PFSK-1 (cell line): ENCODE data around the gene TMEM60.

Experiments used
- FOXP2 ChIP-seq: optimal IDR thresholded peaks from 2 replicates; pipeline ENCODE3; 2011; ENCODE audit warnings: borderline replicate concordance, control low read depth, inconsistent platforms; ENCODE audit not compliant: insufficient read depth; ENCODE audit errors: extremely low read length, extremely low read depth
- POLR2AphosphoS5 ChIP-seq: IDR thresholded peaks from 2 replicates; pipeline ENCODE4 v1.6.1; 2012; ENCODE audit warnings: low read depth, mild to moderate bottlenecking, control low read depth, low read length, moderate library complexity
- SIN3A ChIP-seq: IDR thresholded peaks from 2 replicates; pipeline ENCODE4 v1.6.1; 2012; ENCODE audit warnings: mild to moderate bottlenecking, low read length, moderate library complexity, borderline replicate concordance; ENCODE audit not compliant: insufficient read depth
- TAF1 ChIP-seq: IDR thresholded peaks from 2 replicates; pipeline ENCODE4 v1.6.1; 2012; ENCODE audit warnings: low read length, control low read depth, borderline replicate concordance; ENCODE audit not compliant: insufficient read depth
- TF ChIP-seq, protein P1 (sequence below), 2 experiments: IDR thresholded peaks; 2 replicates each; pipeline versions ENCODE4 v1.6.1 to v1.8.0; 2011 to 2012; ENCODE audit warnings: low read depth in 2 of 2, low read length in 2 of 2, control low read depth in 1 of 2, inconsistent platforms in 1 of 2, mild to moderate bottlenecking in 1 of 2, moderate library complexity in 1 of 2; ENCODE audit not compliant: insufficient read depth in 1 of 2

Gene TMEM60

DNA sequence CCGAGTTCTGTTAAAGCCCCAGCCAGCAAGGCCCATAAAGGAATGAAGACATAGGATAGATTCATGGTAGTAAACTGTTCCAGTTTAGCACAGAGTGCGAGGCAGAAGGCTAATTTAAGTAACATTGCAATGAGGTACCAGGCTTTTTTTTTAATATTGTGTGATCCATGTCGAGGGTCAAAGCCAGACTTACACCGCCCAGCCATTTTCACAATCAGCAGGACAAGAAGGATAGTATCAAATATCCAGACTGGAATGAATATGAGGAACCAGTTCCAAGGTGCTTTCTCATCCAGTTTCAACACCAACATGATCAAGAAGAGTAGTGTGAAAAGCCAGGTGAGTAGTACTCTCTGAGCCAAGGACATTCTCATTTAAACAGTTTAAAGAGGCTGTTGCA is 4.2 kb downstream of the TMEM60 start:
- TF ChIP-seq, protein P1, sequence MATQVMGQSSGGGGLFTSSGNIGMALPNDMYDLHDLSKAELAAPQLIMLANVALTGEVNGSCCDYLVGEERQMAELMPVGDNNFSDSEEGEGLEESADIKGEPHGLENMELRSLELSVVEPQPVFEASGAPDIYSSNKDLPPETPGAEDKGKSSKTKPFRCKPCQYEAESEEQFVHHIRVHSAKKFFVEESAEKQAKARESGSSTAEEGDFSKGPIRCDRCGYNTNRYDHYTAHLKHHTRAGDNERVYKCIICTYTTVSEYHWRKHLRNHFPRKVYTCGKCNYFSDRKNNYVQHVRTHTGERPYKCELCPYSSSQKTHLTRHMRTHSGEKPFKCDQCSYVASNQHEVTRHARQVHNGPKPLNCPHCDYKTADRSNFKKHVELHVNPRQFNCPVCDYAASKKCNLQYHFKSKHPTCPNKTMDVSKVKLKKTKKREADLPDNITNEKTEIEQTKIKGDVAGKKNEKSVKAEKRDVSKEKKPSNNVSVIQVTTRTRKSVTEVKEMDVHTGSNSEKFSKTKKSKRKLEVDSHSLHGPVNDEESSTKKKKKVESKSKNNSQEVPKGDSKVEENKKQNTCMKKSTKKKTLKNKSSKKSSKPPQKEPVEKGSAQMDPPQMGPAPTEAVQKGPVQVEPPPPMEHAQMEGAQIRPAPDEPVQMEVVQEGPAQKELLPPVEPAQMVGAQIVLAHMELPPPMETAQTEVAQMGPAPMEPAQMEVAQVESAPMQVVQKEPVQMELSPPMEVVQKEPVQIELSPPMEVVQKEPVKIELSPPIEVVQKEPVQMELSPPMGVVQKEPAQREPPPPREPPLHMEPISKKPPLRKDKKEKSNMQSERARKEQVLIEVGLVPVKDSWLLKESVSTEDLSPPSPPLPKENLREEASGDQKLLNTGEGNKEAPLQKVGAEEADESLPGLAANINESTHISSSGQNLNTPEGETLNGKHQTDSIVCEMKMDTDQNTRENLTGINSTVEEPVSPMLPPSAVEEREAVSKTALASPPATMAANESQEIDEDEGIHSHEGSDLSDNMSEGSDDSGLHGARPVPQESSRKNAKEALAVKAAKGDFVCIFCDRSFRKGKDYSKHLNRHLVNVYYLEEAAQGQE (IDR thresholded peaks at IDR 0.05; ENCODE audit: insufficient read depth in 1 of 2, low read depth in 2 of 2, low read length in 2 of 2): no peak
- TF ChIP-seq SIN3A (no peak), TAF1 (no peak), FOXP2 (no peak), POLR2AphosphoS5 (no peak)

DNA sequence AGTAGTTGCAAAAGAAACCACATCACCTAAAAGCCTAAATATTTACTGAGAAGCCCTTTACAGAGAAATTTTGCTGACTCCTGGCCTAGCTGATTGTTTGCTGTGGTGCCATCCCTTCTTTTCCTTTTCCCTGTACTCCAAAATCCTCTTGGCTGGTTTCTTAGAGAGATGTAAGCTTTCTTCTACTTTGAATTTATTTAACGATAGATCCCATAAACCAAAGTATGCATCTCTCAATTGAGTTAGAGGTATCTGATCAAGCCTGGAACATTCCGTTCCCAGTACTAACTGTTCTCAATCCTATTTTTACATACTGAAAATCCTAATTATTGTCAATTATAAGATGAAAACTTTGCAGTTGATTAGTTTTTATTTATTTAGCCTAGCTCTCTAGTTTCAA is 6.3 kb downstream of the TMEM60 start:
- no peak for TF ChIP-seq FOXP2
- TF ChIP-seq TAF1: no peak
- no peak for TF ChIP-seq POLR2AphosphoS5
- TF ChIP-seq, protein P1 (IDR thresholded peaks at IDR 0.05; ENCODE audit: insufficient read depth in 1 of 2, low read depth in 2 of 2, low read length in 2 of 2): no peak
- no peak for TF ChIP-seq SIN3A

DNA sequence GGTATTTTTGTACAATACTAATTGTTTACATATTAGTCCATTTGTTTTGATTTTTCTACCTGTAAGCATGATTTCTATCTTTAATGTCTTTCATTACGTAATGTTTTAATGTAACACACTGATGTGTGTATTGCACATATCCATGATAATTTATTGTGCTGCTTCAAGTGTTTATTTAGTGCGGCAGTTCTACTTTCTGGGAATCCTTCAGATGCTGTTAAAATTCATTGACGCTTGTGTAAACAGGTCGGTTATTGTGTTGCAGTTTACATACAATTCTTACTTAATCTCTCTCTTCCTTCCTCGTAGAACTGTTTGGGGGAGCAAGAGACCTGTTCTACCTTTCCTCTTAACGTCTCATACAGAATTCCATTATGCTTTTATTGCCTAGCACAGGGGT is 6.9 kb downstream of the TMEM60 start:
- TF ChIP-seq FOXP2 (no peak), SIN3A (no peak), POLR2AphosphoS5 (no peak), TAF1 (no peak)
- TF ChIP-seq, protein P1 (IDR thresholded peaks at IDR 0.05; ENCODE audit: insufficient read depth in 1 of 2, low read depth in 2 of 2, low read length in 2 of 2): no peak

DNA sequence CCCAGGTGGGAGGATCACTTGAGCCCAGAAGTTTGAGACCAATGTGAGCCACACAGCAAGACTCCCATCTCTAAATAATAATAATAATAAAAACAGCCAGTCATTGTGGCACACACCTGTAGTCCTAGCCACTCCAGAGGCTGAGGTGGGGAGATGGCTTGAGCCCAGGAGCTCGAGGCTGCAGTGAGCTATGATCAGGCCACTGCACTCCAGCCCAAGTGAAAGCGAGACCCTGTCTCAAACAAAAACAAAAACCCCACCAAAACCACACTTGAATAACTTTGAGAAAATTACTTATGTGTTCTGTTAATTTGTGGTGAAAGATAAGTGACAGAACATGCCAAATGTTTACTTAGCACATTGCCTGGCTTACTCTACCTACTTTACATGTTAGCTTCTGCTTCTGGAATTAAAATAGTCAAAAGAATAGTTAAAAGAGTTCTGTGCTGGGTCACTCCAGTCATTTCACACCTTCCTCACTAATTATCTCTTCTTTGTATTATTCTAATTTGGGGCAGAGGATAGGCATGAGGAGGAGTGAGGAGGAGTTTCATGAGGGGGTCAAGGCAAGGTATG is 9.8 kb downstream of the TMEM60 start:
- no peak for TF ChIP-seq FOXP2
- TF ChIP-seq TAF1: no peak
- no peak for TF ChIP-seq SIN3A
- TF ChIP-seq, protein P1 (IDR thresholded peaks at IDR 0.05; ENCODE audit: insufficient read depth in 1 of 2, low read depth in 2 of 2, low read length in 2 of 2): no peak
- no peak for TF ChIP-seq POLR2AphosphoS5

DNA sequence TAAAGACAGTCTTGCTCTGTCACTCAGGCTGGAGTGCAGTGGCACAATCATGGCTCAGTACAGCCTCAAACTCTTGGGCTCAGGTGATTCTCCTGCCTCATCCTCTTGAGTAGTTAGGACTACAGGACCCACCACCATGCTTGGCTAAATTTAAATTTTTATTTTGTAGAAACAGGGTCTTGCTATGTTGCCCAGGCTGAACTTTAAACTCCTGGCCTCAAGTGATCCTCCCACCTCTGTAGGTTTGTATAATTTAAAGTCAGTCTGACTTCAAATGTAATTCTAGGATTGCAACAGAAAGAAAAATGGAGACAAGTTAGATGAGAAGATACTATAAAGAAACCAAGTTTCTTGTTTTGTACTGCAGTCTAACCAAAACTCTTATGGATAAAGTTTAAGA is 11.5 kb downstream of the TMEM60 start:
- TF ChIP-seq SIN3A (no peak), POLR2AphosphoS5 (no peak), TAF1 (no peak), FOXP2 (no peak)
- TF ChIP-seq, protein P1 (IDR thresholded peaks at IDR 0.05; ENCODE audit: insufficient read depth in 1 of 2, low read depth in 2 of 2, low read length in 2 of 2): no peak
